ENCODE measurements around the gene ADGRV1. TPM values are rescaled to one million over a fixed set of nuclear protein-coding genes. Genes with fewer than 3 reads are reported as not detected.
"Not testable (repeated sequence)": the region's sequence is repeated elsewhere in the genome, so short reads cannot be mapped to it uniquely, and the experiment has no call there.

ADGRV1 gene
- total RNA-seq, 1 donor from 2014 or later: 0.13 TPM

DNA sequence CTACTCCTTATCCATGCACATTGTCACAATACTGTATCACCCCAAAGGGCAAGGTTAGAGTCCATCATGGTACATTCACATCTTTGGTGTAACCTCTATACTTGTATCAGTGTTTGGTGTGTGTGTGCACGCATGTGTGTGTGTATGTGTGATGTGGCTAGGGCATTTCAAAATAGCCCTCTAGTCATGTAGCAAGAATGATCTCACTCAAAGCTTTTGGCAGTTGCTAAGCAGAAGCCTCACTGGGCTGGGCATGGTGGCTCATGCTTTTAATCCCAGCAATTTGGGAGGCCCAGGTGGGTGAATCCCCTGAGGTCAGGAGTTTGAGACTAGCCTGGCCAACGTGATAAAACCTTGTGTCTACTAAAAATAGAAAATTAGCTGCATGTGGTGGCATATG, 245.3 kb downstream of the ADGRV1 start:
- DNase-seq (ENCODE audit: low read depth in 2 of 2): no peak

GRCh38 chr5:90807496-90807895, 248.9 kb downstream of the ADGRV1 start:
- peak in 1 of 2 donors; percentile 37 for DNase-seq (ENCODE audit: low read depth in 2 of 2)

DNA sequence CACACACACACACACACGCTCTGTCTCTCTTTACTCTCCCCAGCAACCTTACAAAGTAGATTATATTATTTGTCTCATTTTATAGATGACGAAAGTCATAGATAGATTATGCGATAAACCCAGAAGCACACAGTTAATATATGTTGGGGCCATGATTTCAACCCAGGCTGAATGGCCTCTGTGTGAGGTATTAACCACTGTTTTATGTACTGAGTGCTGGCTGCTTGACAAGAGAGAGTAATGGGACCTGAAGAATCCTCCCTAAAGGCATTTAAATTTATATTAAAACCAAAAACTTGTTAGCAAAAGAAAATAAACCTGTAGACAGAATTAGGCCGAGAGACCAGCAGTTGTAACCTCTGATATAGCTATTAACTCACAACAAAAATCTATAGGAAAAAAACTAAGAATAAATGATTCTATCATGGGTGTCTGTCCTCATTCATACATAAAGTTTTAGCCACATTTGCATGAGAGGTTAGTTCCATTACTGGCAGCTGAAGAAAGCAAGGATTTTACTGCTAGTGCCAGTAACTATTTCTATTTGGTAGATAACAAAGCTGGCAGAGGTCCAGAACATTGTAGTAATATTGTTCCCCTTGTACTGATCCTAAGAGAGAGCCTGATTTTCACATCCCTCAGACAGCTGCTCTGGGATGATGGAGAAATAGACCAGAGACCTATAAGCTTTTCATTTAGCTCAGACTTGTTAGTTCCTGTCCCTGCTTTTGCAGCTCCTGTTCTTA, 250.9 kb downstream of the ADGRV1 start:
- no peak for DNase-seq (ENCODE audit: low read depth in 2 of 2)

DNA sequence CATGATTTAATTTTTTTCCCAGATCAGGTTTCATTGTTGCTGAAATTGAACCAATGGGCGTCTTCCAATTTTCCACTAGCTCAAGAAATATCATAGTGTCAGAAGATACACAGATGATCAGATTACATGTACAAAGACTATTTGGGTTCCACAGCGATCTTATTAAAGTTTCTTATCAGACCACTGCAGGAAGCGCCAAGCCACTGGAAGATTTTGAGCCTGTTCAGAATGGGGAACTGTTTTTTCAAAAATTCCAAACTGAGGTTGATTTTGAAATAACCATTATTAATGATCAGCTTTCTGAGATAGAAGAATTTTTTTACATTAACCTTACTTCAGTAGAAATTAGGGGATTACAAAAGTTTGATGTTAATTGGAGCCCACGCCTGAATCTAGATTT, 251.6 kb downstream of the ADGRV1 start:
- DNase-seq (ENCODE audit: low read depth in 2 of 2): no peak

DNA sequence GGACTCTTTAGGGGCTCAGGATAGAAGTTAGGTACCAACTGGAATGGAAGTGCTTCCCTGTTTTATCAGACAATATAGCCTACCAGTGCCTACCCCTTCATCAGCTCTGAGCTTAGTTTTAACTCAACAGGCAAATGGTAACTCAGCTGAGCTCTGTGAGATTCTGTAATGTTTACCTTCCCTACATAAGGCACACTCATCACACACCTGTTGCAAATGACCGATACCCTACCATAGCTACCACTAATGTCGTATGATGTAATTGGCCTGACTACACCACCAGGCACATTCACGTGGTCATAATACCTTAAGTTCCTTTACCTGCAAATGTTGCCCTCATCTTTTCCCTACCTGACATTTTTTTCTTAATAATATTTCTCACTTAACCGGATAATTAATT, 254.8 kb downstream of the ADGRV1 start:
- no peak for DNase-seq (ENCODE audit: low read depth in 2 of 2)

GRCh38 chr5:90822062-90822461, 263.5 kb downstream of the ADGRV1 start:
- DNase-seq (ENCODE audit: low read depth in 2 of 2): not testable (repeated sequence)

DNA sequence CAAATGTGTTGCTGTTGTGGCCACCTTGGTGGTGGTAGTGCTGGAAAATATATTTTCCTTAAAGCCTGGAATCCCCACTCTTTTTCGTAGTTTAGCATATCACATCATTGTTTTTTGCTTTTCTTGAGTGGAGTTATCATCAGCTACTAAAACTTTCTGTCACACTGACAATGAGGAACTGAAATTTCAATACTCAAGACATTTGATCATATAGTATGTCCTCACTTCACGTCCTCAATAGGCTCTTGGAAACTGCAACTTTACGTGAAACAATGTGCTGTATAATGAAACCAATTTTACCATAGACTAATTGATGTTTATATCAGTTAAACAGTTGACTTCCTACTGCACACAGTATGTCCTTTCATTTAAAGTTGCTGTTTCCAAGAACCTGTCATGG, 265.8 kb downstream of the ADGRV1 start:
- no peak for DNase-seq (ENCODE audit: low read depth in 2 of 2)

DNA sequence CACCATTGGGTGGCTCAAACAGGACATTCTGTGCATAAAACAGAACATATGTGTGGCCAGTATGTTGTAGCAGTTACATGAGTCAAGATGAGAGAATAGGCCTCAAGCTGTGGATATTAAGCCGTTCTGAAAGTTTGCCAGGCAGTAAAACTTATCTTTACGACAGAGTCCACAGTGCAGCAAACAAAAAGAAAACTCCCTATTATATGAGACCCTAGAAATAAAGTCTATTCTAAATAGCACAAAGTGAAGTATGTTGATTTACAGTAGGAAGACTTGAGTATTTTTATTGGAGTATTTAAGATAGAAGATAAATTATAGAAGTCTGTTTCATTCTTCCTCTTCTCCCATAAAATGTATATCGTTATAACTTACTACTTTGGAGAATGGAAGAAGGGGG, 271.5 kb downstream of the ADGRV1 start:
- no peak for DNase-seq (ENCODE audit: low read depth in 2 of 2)

- no peak for DNase-seq (ENCODE audit: low read depth in 2 of 2)
These were observed 275.2 kb downstream of the ADGRV1 start for GRCh38 chr5:90833753-90834152.

DNA sequence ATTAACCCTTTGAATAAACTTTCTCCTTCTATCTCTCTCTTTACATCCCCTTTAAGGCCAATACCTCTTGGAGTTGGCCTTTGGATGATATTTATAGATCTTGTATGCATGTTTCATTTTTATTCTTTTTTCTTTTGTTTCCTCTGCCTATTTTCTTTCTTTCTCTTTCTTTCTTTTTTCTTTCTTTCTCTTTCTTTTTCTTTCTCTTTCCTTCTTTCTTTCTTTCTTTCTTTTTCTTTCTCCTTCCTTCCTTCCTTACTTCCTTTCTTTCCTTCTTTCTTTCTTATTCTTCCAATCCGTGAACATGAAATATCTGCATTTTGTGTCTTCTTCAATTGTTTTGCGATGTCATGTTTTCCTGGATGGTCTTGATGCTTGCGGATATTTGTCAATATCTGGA, 276.1 kb downstream of the ADGRV1 start:
- DNase-seq (ENCODE audit: low read depth in 2 of 2): no peak

- DNase-seq (ENCODE audit: low read depth in 2 of 2): no peak
These were observed 284.8 kb downstream of the ADGRV1 start for GRCh38 chr5:90843443-90843842.

DNA sequence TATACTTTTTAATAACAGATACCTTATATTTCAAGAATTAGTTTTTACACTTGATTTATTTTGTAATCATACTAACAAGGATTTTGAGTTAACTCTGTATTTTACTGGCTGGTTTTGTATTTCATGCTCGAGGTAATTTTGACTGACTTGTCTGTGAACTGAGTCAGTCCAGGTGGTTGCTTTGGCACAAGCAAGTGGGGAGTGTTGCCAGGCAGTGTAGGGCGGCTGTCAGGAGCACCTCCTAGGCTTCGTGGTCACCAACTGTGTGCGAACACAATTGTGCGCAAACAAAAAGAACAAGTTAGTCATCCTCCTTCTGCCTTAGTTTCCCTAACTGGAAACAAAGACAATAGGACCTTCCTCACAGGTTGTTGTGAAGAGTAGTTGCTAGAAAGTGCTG, 286.3 kb downstream of the ADGRV1 start:
- no peak for DNase-seq (ENCODE audit: low read depth in 2 of 2)

GRCh38 chr5:90845723-90846554, 287.3 kb downstream of the ADGRV1 start:
- no peak for DNase-seq (ENCODE audit: low read depth in 2 of 2)

GRCh38 chr5:90847606-90848005, 289.0 kb downstream of the ADGRV1 start:
- DNase-seq (ENCODE audit: low read depth in 2 of 2): not testable (repeated sequence)

GRCh38 chr5:90849939-90850338, 291.3 kb downstream of the ADGRV1 start:
- DNase-seq (ENCODE audit: low read depth in 2 of 2): no peak

DNA sequence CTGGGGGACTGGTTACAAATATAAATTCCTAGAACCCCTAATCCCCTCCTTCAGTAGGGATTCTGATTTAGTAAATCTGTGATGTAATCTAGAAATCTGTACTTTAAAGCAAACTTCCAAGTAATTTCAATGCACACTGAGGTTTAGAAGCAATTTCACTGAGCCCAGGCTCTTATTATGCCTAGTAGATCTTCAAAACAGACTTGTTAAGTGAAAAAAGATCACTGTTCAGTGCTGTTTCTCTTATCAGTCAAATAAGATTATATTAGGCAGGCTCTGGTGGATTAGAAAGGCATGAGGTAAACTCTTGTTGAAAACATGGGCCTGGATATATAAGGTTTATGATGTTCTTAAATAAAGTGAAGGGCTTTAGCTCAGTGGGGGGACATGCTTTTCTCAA, 293.9 kb downstream of the ADGRV1 start:
- no peak for DNase-seq (ENCODE audit: low read depth in 2 of 2)

DNA sequence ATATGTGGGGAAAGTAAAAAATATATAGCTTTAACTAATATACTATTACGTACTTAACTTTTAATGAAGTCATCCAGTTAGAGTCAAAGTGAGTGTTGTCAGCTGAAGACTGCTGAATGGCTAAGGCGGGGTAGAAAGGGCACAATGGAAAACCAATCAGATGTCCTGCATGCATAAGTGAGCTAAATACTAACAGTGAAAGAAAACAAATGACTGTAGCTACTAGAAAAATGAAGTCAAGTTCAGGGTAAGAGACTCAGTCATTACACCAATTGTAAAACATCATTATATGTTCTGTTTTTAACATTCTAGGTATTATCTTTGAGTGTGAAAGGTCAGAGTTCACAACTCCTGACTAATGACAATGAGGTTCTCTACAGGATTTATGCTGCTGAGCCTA, 295.2 kb downstream of the ADGRV1 start:
- DNase-seq (ENCODE audit: low read depth in 2 of 2): no peak

- DNase-seq (ENCODE audit: low read depth in 2 of 2): peak in 1 of 2 donors; percentile 26
These were observed 295.6 kb downstream of the ADGRV1 start for GRCh38 chr5:90854169-90854568.

DNA sequence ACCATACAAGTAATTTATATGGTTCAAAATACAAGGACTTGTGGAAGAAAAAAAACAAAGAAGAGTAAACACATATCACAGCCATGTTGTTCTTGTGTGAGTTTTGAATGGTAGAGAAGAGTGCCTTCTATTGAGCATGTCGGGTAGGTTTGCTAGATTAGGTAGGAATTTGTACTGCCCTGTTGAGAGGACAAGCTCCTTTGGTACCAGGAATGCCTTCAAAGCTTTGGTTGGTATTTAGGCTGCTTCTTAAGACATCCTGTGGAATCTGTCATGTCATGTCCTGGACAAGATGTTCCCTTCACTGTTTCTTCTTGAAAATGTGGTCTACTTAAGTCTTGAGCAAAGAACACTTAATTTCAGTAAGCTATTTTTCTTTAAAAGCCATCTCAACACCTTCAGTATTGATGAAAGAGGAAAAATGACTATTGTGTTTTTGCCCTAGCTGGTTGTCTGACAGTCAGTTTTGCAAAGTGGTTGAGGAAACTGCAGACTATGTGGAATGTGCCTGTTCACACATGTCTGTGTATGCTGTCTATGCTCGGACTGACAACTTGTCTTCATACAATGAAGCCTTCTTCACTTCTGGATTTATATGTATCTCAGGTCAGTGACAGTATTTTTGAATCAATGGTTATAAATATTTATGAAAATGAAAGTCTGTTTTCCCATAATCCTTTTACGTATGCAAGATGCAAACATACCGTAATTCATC, 296.9 kb downstream of the ADGRV1 start:
- DNase-seq (ENCODE audit: low read depth in 2 of 2): no peak

DNA sequence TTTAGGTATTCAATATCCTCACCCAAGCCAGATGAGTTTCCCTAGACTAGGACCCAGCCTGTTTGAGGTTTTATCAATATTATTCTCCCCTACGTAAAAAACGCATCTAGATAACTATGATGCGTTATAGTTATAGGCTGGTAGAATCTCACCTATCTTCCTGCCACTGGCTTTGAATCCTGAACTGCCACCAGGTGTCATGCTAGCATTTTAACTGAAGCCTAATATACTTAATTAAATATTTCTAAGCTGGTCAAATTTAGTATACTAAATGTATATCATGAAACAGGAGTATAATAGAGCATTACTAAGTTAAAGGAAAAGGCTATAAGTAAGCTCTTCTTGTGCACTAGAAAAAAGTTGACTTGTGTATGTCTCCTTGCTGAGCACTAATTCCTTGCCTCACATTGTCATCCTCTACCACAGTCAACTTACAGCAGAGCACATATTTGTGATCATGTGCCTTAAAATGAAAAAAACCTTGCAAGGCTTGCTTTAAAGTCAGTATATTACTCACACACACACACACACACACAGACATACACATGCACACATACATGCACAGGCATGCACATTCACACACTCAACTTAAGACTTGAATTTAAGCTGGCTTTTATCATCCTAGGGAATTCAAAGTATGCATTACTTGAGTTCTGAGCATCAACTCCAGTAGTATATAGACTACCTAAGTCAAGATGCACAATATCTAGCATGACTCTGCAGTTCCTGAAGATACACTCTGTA, 303.4 kb downstream of the ADGRV1 start:
- DNase-seq (ENCODE audit: low read depth in 2 of 2): no peak

GRCh38 chr5:90865180-90865579, 306.6 kb downstream of the ADGRV1 start:
- DNase-seq (ENCODE audit: low read depth in 2 of 2): no peak

DNA sequence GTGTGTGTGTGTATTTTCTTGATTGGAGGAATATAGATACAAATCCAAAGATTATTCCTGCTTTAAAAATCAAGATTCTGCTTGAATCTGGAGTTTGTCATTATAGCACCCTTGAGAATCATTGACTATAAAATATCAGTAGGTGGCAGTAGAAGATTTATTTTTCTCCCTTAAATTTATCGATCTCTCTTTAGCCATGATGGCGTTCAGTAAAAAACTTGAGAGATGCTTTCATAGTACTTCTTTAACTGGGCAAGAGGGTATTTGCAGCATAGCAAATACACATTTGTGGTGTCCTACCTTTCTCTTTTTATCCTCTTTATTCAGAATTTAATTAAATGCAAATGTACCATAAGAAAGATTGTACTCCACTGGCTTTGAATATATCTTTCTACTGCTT, 307.7 kb downstream of the ADGRV1 start:
- DNase-seq (ENCODE audit: low read depth in 2 of 2): peak in 1 of 2 donors; percentile 41
